Neuron (in vitro differentiated cells): ENCODE results near the gene TMEM60.

Experiments used
- H2AFZ ChIP-seq: one replicate; pipeline ENCODE4 v1.6.1; 2013; ENCODE audit warnings: low read depth, mild to moderate bottlenecking, inconsistent platforms, low read length, moderate library complexity
- H3K27me3 ChIP-seq: one replicate; pipeline ENCODE4 v1.6.1; 2013; ENCODE audit warnings: low read length; ENCODE audit not compliant: insufficient read depth
- H3K36me3 ChIP-seq: one replicate; pipeline ENCODE4 v1.6.1; 2013; ENCODE audit warnings: low read length; ENCODE audit not compliant: insufficient read depth
- H3K4me1 ChIP-seq: one replicate; pipeline ENCODE4 v1.6.1; 2013; ENCODE audit warnings: low read length; ENCODE audit not compliant: insufficient read depth
- H3K4me3 ChIP-seq: 2 replicates; pipeline ENCODE4 v1.5.1; 2013; ENCODE audit warnings: mild to moderate bottlenecking, low read length, moderate library complexity
- H3K9me3 ChIP-seq: one replicate; pipeline ENCODE4 v1.6.1; 2013; ENCODE audit warnings: low read length

The TMEM60 gene

GRCh38 chr7:77783545-77783944 lies 14.7 kb downstream of the TMEM60 start:
- no peak overlapping the region for H2AFZ ChIP-seq
- no peaks in the 10 kb centered on the region for H3K4me1 ChIP-seq
- peaks cover 35% of the 10 kb centered on the region for H3K36me3 ChIP-seq
- no peaks in the 10 kb centered on the region for H3K27me3 ChIP-seq
- no peak overlapping the region for H3K4me3 ChIP-seq
- H3K9me3 ChIP-seq, result no peaks in the 10 kb centered on the region

DNA sequence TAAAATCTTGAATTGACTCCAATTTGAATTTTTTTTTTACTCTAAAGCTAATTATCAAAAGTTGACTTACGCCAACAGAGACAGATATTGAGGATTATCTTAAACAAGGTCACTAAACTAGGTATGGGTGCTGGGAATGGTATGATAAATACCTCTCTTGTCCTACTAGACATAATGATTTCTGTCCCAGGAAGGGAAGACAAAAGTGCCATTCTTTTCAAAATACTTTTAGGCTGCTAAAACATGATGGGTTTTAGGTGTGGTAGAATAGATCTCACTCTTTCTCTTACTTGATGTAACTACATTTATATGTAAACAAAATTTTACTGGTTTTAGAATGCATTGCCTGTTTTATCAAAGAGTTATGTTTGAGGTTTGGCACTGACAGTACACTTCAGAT lies 15.1 kb downstream of the TMEM60 start:
- Histone ChIP-seq H3K4me3 (no peak overlapping the region), H3K4me1 (no peaks in the 10 kb centered on the region), H3K36me3 (peaks cover 39% of the 10 kb centered on the region), H3K27me3 (no peaks in the 10 kb centered on the region), H2AFZ (no peak overlapping the region), H3K9me3 (no peaks in the 10 kb centered on the region)

GRCh38 chr7:77782383-77782782 lies 15.9 kb downstream of the TMEM60 start:
- Histone ChIP-seq H3K9me3 (no peaks in the 10 kb centered on the region), H3K4me1 (no peaks in the 10 kb centered on the region), H3K36me3 (peaks cover 41% of the 10 kb centered on the region)

GRCh38 chr7:77778535-77778934 lies 19.7 kb downstream of the TMEM60 start:
- peaks cover 65% of the 10 kb centered on the region for H3K36me3 ChIP-seq
- peaks cover 2% of the 10 kb centered on the region for H3K9me3 ChIP-seq
- no peak overlapping the region for H3K4me3 ChIP-seq
- no peaks in the 10 kb centered on the region for H3K4me1 ChIP-seq
- H2AFZ ChIP-seq, result no peak overlapping the region
- H3K27me3 ChIP-seq, result no peaks in the 10 kb centered on the region

More at GRCh38 chr7:77782383-77782782, 15.9 kb downstream of the TMEM60 start:
- no peak overlapping the region for H2AFZ ChIP-seq
- no peaks in the 10 kb centered on the region for H3K27me3 ChIP-seq
- no peak overlapping the region for H3K4me3 ChIP-seq

DNA sequence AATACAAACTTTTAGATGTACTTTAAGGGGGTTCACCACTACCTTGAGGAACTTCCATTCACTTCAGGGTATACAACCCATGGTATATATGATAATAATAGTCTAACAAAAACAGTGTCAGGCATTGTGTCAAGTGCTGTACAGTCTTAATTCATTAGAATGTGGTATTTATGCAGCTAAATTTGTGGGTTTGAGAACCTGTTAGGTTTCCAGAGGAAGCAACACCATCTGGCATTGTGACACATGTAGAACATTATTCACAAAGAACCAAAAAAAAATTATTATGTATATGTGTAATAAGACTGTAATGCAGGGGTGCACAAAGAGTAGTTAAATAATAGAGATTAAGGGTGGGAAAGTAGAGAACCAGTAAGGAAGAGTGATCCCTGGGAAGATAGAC lies 26.3 kb downstream of the TMEM60 start:
- Histone ChIP-seq H3K4me3 (no peak overlapping the region), H3K27me3 (no peaks in the 10 kb centered on the region), H3K9me3 (peaks cover 2% of the 10 kb centered on the region), H3K36me3 (peaks cover 51% of the 10 kb centered on the region), H2AFZ (no peak overlapping the region), H3K4me1 (no peaks in the 10 kb centered on the region)

- peaks cover 2% of the 10 kb centered on the region for H3K9me3 ChIP-seq
- peaks cover 47% of the 10 kb centered on the region for H3K36me3 ChIP-seq
- no peaks in the 10 kb centered on the region for H3K4me1 ChIP-seq
Measured at GRCh38 chr7:77770316-77770715, 27.9 kb downstream of the TMEM60 start.

GRCh38 chr7:77766801-77767605 lies 31.2 kb downstream of the TMEM60 start:
- peaks cover 29% of the 10 kb centered on the region for H3K36me3 ChIP-seq
- no peaks in the 10 kb centered on the region for H3K9me3 ChIP-seq
- H3K4me3 ChIP-seq, result no peak overlapping the region
- H3K27me3 ChIP-seq, result no peaks in the 10 kb centered on the region
- no peaks in the 10 kb centered on the region for H3K4me1 ChIP-seq
- no peak overlapping the region for H2AFZ ChIP-seq

More at GRCh38 chr7:77770316-77770715, 27.9 kb downstream of the TMEM60 start:
- no peaks in the 10 kb centered on the region for H3K27me3 ChIP-seq
- no peak overlapping the region for H3K4me3 ChIP-seq
- no peak overlapping the region for H2AFZ ChIP-seq

GRCh38 chr7:77765906-77766800 lies 32.1 kb downstream of the TMEM60 start:
- Histone ChIP-seq H3K36me3 (peaks cover 26% of the 10 kb centered on the region), H3K4me1 (no peaks in the 10 kb centered on the region), H3K4me3 (no peak overlapping the region), H2AFZ (no peak overlapping the region), H3K27me3 (no peaks in the 10 kb centered on the region), H3K9me3 (no peaks in the 10 kb centered on the region)

DNA sequence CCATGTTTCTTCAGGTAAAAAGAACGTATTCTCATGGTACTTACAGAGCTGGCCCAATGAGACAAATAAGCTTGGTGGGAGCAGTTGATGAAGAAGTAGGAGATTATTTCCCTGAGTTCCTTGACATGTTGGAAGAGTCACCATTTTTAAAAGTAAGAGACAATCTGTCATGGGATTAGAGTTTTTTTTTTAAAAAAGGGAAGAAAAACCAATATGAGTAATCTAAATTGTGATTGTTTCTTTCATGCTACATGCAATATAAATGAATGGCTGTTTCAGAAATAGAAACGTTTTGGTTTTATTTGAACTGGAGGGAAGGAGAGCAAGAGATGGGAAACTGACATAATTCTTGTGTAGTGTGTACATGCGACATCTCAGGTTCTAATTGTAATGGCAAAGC lies 32.8 kb downstream of the TMEM60 start:
- Histone ChIP-seq H3K27me3 (no peaks in the 10 kb centered on the region), H3K4me3 (no peak overlapping the region), H3K36me3 (peaks cover 24% of the 10 kb centered on the region), H2AFZ (no peak overlapping the region), H3K4me1 (no peaks in the 10 kb centered on the region), H3K9me3 (no peaks in the 10 kb centered on the region)

GRCh38 chr7:77760809-77761453 lies 37.3 kb downstream of the TMEM60 start:
- Histone ChIP-seq H3K27me3 (no peaks in the 10 kb centered on the region), H3K9me3 (no peaks in the 10 kb centered on the region), H3K4me1 (no peaks in the 10 kb centered on the region), H3K36me3 (peaks cover 7% of the 10 kb centered on the region), H3K4me3 (no peak overlapping the region), H2AFZ (no peak overlapping the region)

DNA sequence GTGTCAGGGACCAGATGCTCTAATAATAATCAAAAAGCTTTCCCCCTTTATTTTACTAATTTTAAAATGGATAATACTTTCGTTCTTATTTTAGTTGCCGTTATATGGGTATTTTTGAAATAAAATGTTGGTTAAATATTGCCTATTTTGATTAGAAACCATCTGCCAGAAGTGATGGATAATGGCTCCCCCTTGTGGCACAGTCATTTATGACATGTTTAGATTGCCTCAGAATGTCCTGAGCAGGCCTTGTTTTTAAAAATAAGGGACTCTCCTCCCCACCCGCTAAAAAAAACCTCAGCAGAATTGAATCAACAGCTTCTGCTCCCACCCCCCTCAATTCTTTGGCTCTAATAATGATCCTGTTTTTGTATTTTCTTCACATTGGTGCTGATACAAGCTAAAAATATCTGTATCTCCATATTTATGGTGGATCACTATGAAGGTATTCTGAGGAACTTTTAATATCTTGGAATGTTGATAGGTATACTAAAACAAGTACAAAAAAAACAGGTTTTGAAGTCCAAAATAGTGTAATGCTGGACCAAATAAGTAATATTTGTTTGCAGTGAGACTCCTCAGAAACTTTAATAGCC lies 38.8 kb downstream of the TMEM60 start:
- Histone ChIP-seq H3K9me3 (no peaks in the 10 kb centered on the region), H3K4me3 (no peak overlapping the region), H3K36me3 (peaks cover 3% of the 10 kb centered on the region), H3K4me1 (no peaks in the 10 kb centered on the region), H2AFZ (no peak overlapping the region), H3K27me3 (no peaks in the 10 kb centered on the region)

GRCh38 chr7:77757589-77757988 lies 40.6 kb downstream of the TMEM60 start:
- H3K9me3 ChIP-seq, result no peaks in the 10 kb centered on the region
- H3K27me3 ChIP-seq, result no peaks in the 10 kb centered on the region
- H3K36me3 ChIP-seq, result no peaks in the 10 kb centered on the region
- H3K4me1 ChIP-seq, result no peaks in the 10 kb centered on the region
- no peak overlapping the region for H3K4me3 ChIP-seq
- no peak overlapping the region for H2AFZ ChIP-seq
